ENCODE results near the gene CYP51A1. TPM values are rescaled to one million over a fixed set of nuclear protein-coding genes. Genes with fewer than 3 reads are reported as not detected.

Gene CYP51A1
- polyA plus RNA-seq, 1 donor (not counting 4 experiments of a cell fraction or from before 2014, with no cell fraction given) = 55.1 TPM

- DNase-seq (ENCODE audit: low read depth, low spot score) (no peak), FAIRE-seq (no peak)
- Histone ChIP-seq H3K4me2 (ENCODE audit: control insufficient read depth, extremely low read depth, insufficient read depth, low read depth, low read length) (no peak overlapping the region), H3K27me3 (ENCODE audit: control insufficient read depth, extremely low read depth, insufficient read depth, low read length) (no peaks in the 10 kb centered on the region), H2AFZ (ENCODE audit: control insufficient read depth, low read length) (no peak overlapping the region), H3K4me3 (ENCODE audit: control insufficient read depth in 2 of 3, extremely low read depth in 1 of 3, insufficient read depth in 2 of 3, low read depth in 1 of 3, low read length in 3 of 3) (no peak overlapping the region), H3K4me1 (ENCODE audit: control insufficient read depth, extremely low read depth, insufficient read depth, low read length) (peaks cover 13% of the 10 kb centered on the region), H4K20me1 (ENCODE audit: control insufficient read depth, extremely low read depth, insufficient read depth, low read length) (no peaks in the 10 kb centered on the region), H3K79me2 (ENCODE audit: control insufficient read depth, insufficient read depth, low read length) (no peaks in the 10 kb centered on the region), H3K9ac (ENCODE audit: control insufficient read depth, extremely low read depth, insufficient read depth, low read length) (no peak overlapping the region), H3K9me3 (ENCODE audit: control insufficient read depth, low read depth, low read length) (no peaks in the 10 kb centered on the region), H3K27ac (ENCODE audit: control insufficient read depth, insufficient read depth, low read length) (no peak overlapping the region), H3K9me1 (ENCODE audit: control insufficient read depth, extremely low read depth, insufficient read depth, low read length) (no peaks in the 10 kb centered on the region), H3K36me3 (ENCODE audit: control insufficient read depth in 2 of 2, extremely low read depth in 1 of 2, insufficient read depth in 2 of 2, low read length in 2 of 2) (no peaks in the 10 kb centered on the region)
- TF ChIP-seq EZH2 (IDR thresholded peaks at IDR 0.05; ENCODE audit: low read length) (no peak), CTCF (optimal IDR thresholded peaks at IDR 0.05 in 1 of 3, IDR thresholded peaks at IDR 0.05 in 1 of 3, conservative IDR thresholded peaks at IDR 0.05 in 1 of 3; ENCODE audit: extremely low read depth in 1 of 3, insufficient read depth in 2 of 3, low read length in 3 of 3) (no peak)
- dilution Hi-C loops (cut with MboI; ENCODE audit: extremely low pct_ligation_motif_present, low sequenced_read_pairs) = no loop called here
Measured at GRCh38 chr7:92072121-92072520, 62.2 kb downstream of the CYP51A1 start.

- H3K9ac ChIP-seq (ENCODE audit: control insufficient read depth, extremely low read depth, insufficient read depth, low read length) = no peak overlapping the region
- H3K27me3 ChIP-seq (ENCODE audit: control insufficient read depth, extremely low read depth, insufficient read depth, low read length) = no peaks in the 10 kb centered on the region
- FAIRE-seq = no peak
- no peak overlapping the region for H3K4me2 ChIP-seq (ENCODE audit: control insufficient read depth, extremely low read depth, insufficient read depth, low read depth, low read length)
- dilution Hi-C loops (cut with MboI; ENCODE audit: extremely low pct_ligation_motif_present, low sequenced_read_pairs) = no loop called here
- H3K9me3 ChIP-seq (ENCODE audit: control insufficient read depth, low read depth, low read length) = no peaks in the 10 kb centered on the region
- H3K9me1 ChIP-seq (ENCODE audit: control insufficient read depth, extremely low read depth, insufficient read depth, low read length) = no peaks in the 10 kb centered on the region
- H3K4me3 ChIP-seq (ENCODE audit: control insufficient read depth in 2 of 3, extremely low read depth in 1 of 3, insufficient read depth in 2 of 3, low read depth in 1 of 3, low read length in 3 of 3) = no peak overlapping the region
- DNase-seq (ENCODE audit: low read depth, low spot score) = no peak
- H2AFZ ChIP-seq (ENCODE audit: control insufficient read depth, low read length) = no peak overlapping the region
- peaks cover 0 to 2% of the 10 kb centered on the region in 2 experiments for H3K36me3 ChIP-seq (ENCODE audit: control insufficient read depth in 2 of 2, extremely low read depth in 1 of 2, insufficient read depth in 2 of 2, low read length in 2 of 2)
- TF ChIP-seq EZH2 (IDR thresholded peaks at IDR 0.05; ENCODE audit: low read length) (no peak), CTCF (optimal IDR thresholded peaks at IDR 0.05 in 1 of 3, IDR thresholded peaks at IDR 0.05 in 1 of 3, conservative IDR thresholded peaks at IDR 0.05 in 1 of 3; ENCODE audit: extremely low read depth in 1 of 3, insufficient read depth in 2 of 3, low read length in 3 of 3) (no peak)
- H3K27ac ChIP-seq (ENCODE audit: control insufficient read depth, insufficient read depth, low read length) = no peak overlapping the region
- no peaks in the 10 kb centered on the region for H4K20me1 ChIP-seq (ENCODE audit: control insufficient read depth, extremely low read depth, insufficient read depth, low read length)
- H3K4me1 ChIP-seq (ENCODE audit: control insufficient read depth, extremely low read depth, insufficient read depth, low read length) = peaks cover 9% of the 10 kb centered on the region
- no peaks in the 10 kb centered on the region for H3K79me2 ChIP-seq (ENCODE audit: control insufficient read depth, insufficient read depth, low read length)
Measured at GRCh38 chr7:92071032-92071431, 63.2 kb downstream of the CYP51A1 start.

All from keratinocyte (primary cell).